K562 (cell line): ENCODE measurements around the gene SPRR1A. TPM values are rescaled to one million over a fixed set of nuclear protein-coding genes. Genes with fewer than 3 reads are reported as not detected.

Experiments
- ATAC-seq: fragments of 200-7000 bp; cut with Tn5 transposase; 3 replicates; pipeline ENCODE4 v1.9.1; 2020; ENCODE audit warnings: moderate library complexity
- BruUV-seq: library from RNA; stranded (reverse); fragments of 400-500 nt; replicated peaks from 2 replicates; lab custom pipeline; 2021; lab: Mats Ljungman, UMichigan
- CTCF ChIA-PET: fragments of 300-600 bp; formaldehyde crosslinking; extraction: SDS; loops from one replicate; lab custom pipeline; 2021; ENCODE audit warnings: low intra/inter-chr PET ratio; lab: Yijun Ruan, JAX
- POLR2A ChIA-PET: fragments of 300-600, 350-650 bp; sonication (Branson Sonifier 250); formaldehyde crosslinking; extraction: SDS; loops from one replicate; lab custom pipeline; 2021; ENCODE audit warnings: antibody characterized with exemption, inconsistent platforms; lab: Yijun Ruan, JAX
- DNase-seq, 4 experiments: peaks; one replicate each; pipeline versions ENCODE4 v3.0.0 to v3.0.0-alpha.2; 2011 to 2018; ENCODE audit warnings: low spot score in 3 of 4, mixed read lengths in 3 of 4; ENCODE audit errors: extremely low read depth in 1 of 4
- FAIRE-seq: peaks from 2 replicates; lab custom pipeline; 2011; peaks lifted over from hg19 to GRCh38; lab: Jason Lieb, UNC
- H2AFZ ChIP-seq: 2 replicates; pipeline ENCODE4 v1.6.0; 2011; ENCODE audit warnings: low read depth, low read length, control low read depth, inconsistent platforms
- H3K27ac ChIP-seq: fragments of 200-600 bp; 3 replicates; pipeline ENCODE4 v1.8.0; 2011; ENCODE audit warnings: low read depth, mild to moderate bottlenecking, control low read depth, inconsistent platforms, low read length, moderate library complexity, mixed read lengths; ENCODE audit errors: extremely low read depth
- H3K27me3 ChIP-seq, 2 experiments: fragments of 300-600 bp in 1 of 2; 2 replicates in 1 of 2; 3 replicates in 1 of 2; pipeline versions ENCODE4 v1.6.0 to v1.8.0; 2011; ENCODE audit warnings: inconsistent platforms in 2 of 2, low read length in 2 of 2, mild to moderate bottlenecking in 1 of 2, mixed read lengths in 1 of 2, moderate library complexity in 1 of 2; ENCODE audit not compliant: control insufficient read depth in 2 of 2, insufficient read depth in 2 of 2
- H3K36me3 ChIP-seq: fragments of 300-600 bp; 3 replicates; pipeline ENCODE4 v1.8.0; 2011; ENCODE audit warnings: mild to moderate bottlenecking, low read length, inconsistent platforms; ENCODE audit not compliant: control insufficient read depth, insufficient read depth
- H3K4me1 ChIP-seq, 2 experiments: fragments of 200-600 bp in 1 of 2; replicated peaks in 1 of 2; 2 replicates in 1 of 2; 3 replicates in 1 of 2; pipeline versions ENCODE4 v1.5.1 to v1.8.0; 2011; ENCODE audit warnings: inconsistent platforms in 2 of 2, low read length in 2 of 2, mild to moderate bottlenecking in 1 of 2, mixed read lengths in 1 of 2, moderate library complexity in 1 of 2; ENCODE audit not compliant: control insufficient read depth in 2 of 2, insufficient read depth in 2 of 2
- H3K4me2 ChIP-seq: 2 replicates; pipeline ENCODE4 v1.6.1; 2011; ENCODE audit warnings: low read length, control low read depth, inconsistent platforms, mixed read lengths; ENCODE audit not compliant: insufficient read depth
- H3K4me3 ChIP-seq: fragments of 200-600 bp; sonication (generic), shearing (Covaris generic); 2 replicates; pipeline ENCODE4 v1.5.1; 2016; ENCODE audit warnings: control low read depth, inconsistent platforms
- H3K79me2 ChIP-seq: fragments of 200-600 bp; 3 replicates; pipeline ENCODE4 v1.8.0; 2011; ENCODE audit warnings: low read length, inconsistent platforms; ENCODE audit not compliant: control insufficient read depth, insufficient read depth
- H3K9ac ChIP-seq, 2 experiments: 2 replicates each; pipeline versions ENCODE4 v1.6.0 to v1.6.1; 2011; ENCODE audit warnings: low read depth in 2 of 2, low read length in 2 of 2, control low read depth in 1 of 2, inconsistent platforms in 1 of 2, mild to moderate bottlenecking in 1 of 2, mixed read lengths in 1 of 2; ENCODE audit not compliant: insufficient read depth in 1 of 2
- H3K9me1 ChIP-seq: one replicate; pipeline ENCODE4 v1.6.0; 2011; ENCODE audit warnings: inconsistent platforms, mild to moderate bottlenecking, low read length, moderate library complexity; ENCODE audit not compliant: control insufficient read depth, insufficient read depth
- H3K9me3 ChIP-seq: replicated peaks from 2 replicates; pipeline ENCODE4 v1.5.1; 2011; ENCODE audit warnings: low read depth, low read length, inconsistent platforms; ENCODE audit not compliant: control insufficient read depth, insufficient read depth
- H4K20me1 ChIP-seq: replicated peaks from 2 replicates; pipeline ENCODE4 v1.6.1; 2011; ENCODE audit warnings: low read length, inconsistent platforms, mixed read lengths; ENCODE audit not compliant: control insufficient read depth, insufficient read depth
- TAF9B ChIP-seq: fragments of 450-650 bp; IDR thresholded peaks from 2 replicates; pipeline ENCODE4 v1.6.1; 2018; ENCODE audit warnings: mild to moderate bottlenecking; ENCODE audit not compliant: partially characterized antibody
- TEAD2 ChIP-seq: fragments of 450-650 bp; IDR thresholded peaks from 2 replicates; pipeline ENCODE4 v1.6.1; 2016; ENCODE audit warnings: missing genetic modification characterization, control low read depth, missing compliant biosample characterization
- ZNF263 ChIP-seq: sonication (generic); formaldehyde crosslinking; IDR thresholded peaks from 2 replicates; pipeline ENCODE4 v1.8.0; 2022; ENCODE audit warnings: mild to moderate bottlenecking, missing genetic modification reagents, borderline replicate concordance
- WGBS: fragments of 100-300 bp; shearing (Covaris generic); methylation state at CpG from one replicate; pipeline ENCODE4 v1.1.6; 2016; ENCODE audit warnings: low coverage, mixed read lengths; ENCODE audit not compliant: insufficient coverage; ENCODE audit errors: missing lambda C conversion rate; 5-methylcytosine and 5-hydroxymethylcytosine counted together
- in situ Hi-C: fragments of 300-500 bp; cut with MboI; formaldehyde crosslinking; loops from 4 replicates; pipeline ENCODE4 v1.15.0; 2018; ENCODE audit warnings: inconsistent platforms, mixed read lengths
- intact Hi-C: fragments of 100-400 bp; cut with micrococcal nuclease; formaldehyde crosslinking; loops from 2 replicates; pipeline ENCODE4 v1.14.2; 2022
- polyA plus RNA-seq, 8 experiments: library from polyadenylated mRNA; depleted of rRNA in 4 of 8; stranded (reverse) in 5 of 8; unstranded in 3 of 8; fragments of >200 nt; fragmentation: Nextera tagmentation in 2 of 8; fragmentation: Illumina TruSeq in 1 of 8; extraction: Ambion mirVana in 2 of 8; extraction: Trizol in 1 of 8; gene quantifications; 2 replicates each; pipeline versions ENCODE4 v1.2.1 to v1.2.3, GENCODE V29; 2011 to 2014; ENCODE audit warnings: inconsistent platforms in 1 of 8, missing spikeins in 1 of 8
- total RNA-seq, 7 experiments: library from RNA; depleted of rRNA in 6 of 7; stranded (reverse); fragments of >200 nt in 6 of 7; fragmentation: Illumina TruSeq in 2 of 7; extraction: Trizol in 2 of 7; gene quantifications; 2 replicates each; pipeline versions ENCODE4 v1.2.1 to v1.2.3, GENCODE V29; 2011 to 2021; ENCODE audit warnings: low replicate concordance in 1 of 7
- TF ChIP-seq, protein P1 (sequence below): fragments of 450-650 bp; IDR thresholded peaks from 2 replicates; pipeline ENCODE4 v1.6.1; 2016; ENCODE audit warnings: missing biosample characterization, missing genetic modification characterization

SPRR1A gene
- total and polyA plus RNA-seq, 9 of the 15 experiments (the other 6 are each of a cell fraction or from before 2014, with no cell fraction given), result not detected

DNA sequence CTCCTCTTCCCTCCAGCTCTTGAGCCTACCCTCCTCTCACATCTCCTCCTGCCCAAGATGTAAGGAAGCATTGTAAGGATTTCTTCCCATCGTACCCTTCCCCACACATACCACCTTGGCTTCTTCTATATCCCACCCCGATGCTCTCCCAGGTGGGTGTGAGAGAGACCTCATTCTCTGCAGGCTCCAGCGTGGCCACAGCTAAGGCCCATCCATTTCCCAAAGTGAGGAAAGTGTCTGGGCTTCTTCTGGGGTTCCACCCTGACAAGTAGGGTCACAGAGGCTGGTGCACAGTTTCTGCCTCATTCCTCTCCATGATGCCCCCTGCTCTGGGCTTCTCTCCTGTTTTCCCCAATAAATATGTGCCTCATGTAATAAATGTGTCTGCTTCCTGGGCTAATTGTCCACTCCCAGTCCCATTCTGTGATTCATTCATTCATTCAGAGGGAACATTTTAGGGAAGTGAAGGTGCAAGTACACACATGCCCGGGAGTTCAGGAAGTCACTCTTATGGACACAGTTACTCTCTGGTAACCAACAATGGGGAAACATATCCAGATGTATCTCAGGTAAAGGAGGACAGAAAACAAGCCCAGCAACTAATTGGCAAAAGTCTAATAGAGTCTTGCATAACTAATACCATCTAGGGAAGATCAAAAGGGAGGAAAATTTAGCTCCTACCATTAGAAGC, 11.5 kb upstream of the SPRR1A start:
- H4K20me1 ChIP-seq, result no peaks in the 10 kb centered on the region
- ATAC-seq, result no peak
- H3K79me2 ChIP-seq, result no peaks in the 10 kb centered on the region
- POLR2A ChIA-PET, result no interaction called here
- H3K36me3 ChIP-seq, result no peaks in the 10 kb centered on the region
- FAIRE-seq, result no peak
- H3K9me1 ChIP-seq, result no peaks in the 10 kb centered on the region
- H2AFZ ChIP-seq, result no peak overlapping the region
- TF ChIP-seq TAF9B (no peak), TEAD2 (tag) (no peak), ZNF263 (CRISPR knock-in tag) (no peak)
- TF ChIP-seq, protein P1, sequence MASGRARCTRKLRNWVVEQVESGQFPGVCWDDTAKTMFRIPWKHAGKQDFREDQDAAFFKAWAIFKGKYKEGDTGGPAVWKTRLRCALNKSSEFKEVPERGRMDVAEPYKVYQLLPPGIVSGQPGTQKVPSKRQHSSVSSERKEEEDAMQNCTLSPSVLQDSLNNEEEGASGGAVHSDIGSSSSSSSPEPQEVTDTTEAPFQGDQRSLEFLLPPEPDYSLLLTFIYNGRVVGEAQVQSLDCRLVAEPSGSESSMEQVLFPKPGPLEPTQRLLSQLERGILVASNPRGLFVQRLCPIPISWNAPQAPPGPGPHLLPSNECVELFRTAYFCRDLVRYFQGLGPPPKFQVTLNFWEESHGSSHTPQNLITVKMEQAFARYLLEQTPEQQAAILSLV (tag), result no peak
- CTCF ChIA-PET, result no interaction called here
- H3K27ac ChIP-seq, result no peak overlapping the region
- H3K4me3 ChIP-seq, result no peak overlapping the region
- H3K4me1 ChIP-seq, result no peaks in the 10 kb centered on the region
- in situ Hi-C loops (loop anchor here (25.0 kb wide), 1 partner anchor 215 kb away; no protein-coding TSS in a partner anchor), intact Hi-C loops (no loop called here)
- no peaks in the 10 kb centered on the region for H3K9me3 ChIP-seq
- H3K9ac ChIP-seq, result no peak overlapping the region
- DNase-seq, result no peak
- H3K27me3 ChIP-seq, result peaks cover 0 to 3% of the 10 kb centered on the region in 2 experiments; a peak in 3 of 5 replicates
- H3K4me2 ChIP-seq, result no peak overlapping the region
- 0% methylated on average over 4 of the region's 4 CpGs for WGBS
- no TSS peak for BruUV-seq
